Kidney capillary endothelial cell (primary cell): ENCODE data around the gene BHLHE23.

Experiments used
- DNase-seq: peaks from one replicate; pipeline ENCODE4 v3.0.0-alpha.2; 2018; ENCODE audit warnings: low spot score

The BHLHE23 gene

GRCh38 chr20:63009045-63009961 lies 2.5 kb upstream of the BHLHE23 start:
- peak; percentile 63 for DNase-seq

DNA sequence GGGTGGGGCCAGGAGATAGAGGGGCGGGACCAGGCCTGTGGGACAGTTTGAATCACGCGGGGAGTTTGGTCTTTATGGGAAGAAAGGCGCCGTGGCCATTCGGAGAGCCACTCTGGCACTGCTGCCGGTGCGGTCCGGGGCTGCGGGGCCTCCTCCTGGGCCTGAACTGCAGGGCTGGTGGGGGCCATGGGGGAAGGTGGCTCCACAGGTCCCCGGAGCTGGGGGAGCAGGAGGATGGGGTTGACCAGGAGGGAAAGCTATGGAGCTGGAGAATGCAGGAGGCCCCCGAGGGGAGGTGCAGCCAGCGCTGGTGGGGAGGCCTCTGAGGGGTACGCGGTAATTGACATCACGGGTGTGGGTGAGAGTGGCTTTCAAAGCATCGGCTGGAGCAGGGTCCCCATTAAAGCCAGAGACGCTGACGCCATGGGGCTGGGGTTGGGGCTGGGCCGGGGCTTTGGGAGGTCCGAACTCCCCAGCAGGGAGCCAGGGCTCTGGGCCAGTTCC lies 1.8 kb upstream of the BHLHE23 start:
- no peak for DNase-seq

- DNase-seq: no peak
These were observed 1.1 kb upstream of the BHLHE23 start for GRCh38 chr20:63007646-63008488.

GRCh38 chr20:63007360-63007645 lies 539 bp upstream of the BHLHE23 start:
- DNase-seq: no peak

DNA sequence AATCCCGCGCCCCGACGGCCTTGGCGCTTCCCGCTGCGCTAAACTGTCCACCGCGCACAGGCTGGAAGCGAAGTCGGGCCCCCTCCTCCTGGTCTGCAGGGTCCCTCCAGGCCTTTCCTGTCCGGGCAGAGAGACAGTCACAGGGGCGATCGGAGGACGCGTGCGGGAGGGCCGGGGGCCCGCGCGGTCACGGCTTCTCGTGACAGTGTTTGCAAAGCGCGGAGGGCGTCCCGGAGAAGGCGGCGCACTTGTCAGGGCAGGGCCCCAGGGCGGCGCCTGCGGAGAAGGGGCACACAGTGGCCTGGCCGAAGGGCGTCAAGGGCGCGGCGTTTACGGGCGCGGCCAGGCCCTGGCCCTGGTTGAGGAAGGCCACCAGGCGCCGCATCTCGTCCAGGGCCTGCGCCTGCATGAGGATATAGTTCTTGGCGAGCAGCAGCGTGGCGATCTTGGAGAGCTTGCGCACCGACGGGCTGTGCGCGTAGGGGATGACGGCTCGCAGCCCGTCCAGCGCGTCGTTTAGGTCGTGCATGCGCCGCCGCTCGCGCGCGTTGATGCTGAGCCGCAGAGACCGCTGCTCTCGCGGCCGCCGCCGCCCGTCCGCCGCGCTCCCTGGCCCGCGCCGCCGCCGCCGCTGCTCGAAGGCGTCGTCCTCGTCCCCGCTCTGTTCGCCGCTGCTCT lies 763 bp downstream of the BHLHE23 start:
- peak; percentile 11 for DNase-seq

- no peak for DNase-seq
These were observed 1.4 kb downstream of the BHLHE23 start for GRCh38 chr20:63005365-63005861.

DNA sequence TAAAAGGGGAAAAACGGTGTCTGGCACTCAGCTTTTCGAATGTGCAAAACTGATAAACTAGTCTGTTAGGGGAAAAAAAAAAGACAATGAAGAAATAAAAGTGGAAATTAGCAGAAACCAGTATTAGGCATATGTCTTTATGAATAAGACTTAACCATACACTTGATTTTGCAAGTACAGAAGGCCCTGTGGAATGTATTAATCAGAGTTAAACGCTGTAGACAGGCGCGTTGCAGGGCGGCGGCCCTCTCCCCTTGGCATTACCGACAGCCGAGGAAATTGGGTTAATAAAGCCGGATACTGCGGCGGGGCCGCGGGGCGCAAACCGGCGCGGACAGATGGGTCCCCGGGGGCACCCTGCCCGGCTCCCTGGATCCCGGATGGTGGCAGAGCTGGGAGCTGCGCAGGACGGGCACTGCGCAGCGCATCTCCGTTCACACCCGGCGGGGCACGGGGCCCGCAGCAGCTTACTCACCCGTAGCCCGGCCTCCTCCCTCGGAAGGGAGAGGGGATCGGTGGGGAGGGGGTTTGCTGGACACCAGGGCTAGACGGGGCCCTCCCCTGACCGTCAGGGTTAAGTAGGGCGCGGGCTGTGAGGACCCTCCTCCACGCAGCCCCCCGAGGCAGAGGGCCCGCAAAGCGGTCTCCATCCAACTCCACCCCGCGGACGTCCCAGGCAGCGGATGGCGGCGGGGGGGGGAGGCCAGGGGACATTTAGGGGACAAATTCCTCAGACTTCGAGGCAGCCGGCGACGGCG lies 2.0 kb downstream of the BHLHE23 start:
- no peak for DNase-seq

- no peak for DNase-seq
These were observed 3.2 kb downstream of the BHLHE23 start for GRCh38 chr20:63003546-63003945.

- no peak for DNase-seq
These were observed 4.3 kb downstream of the BHLHE23 start for GRCh38 chr20:63002511-63002910.

GRCh38 chr20:63000958-63001357 lies 5.8 kb downstream of the BHLHE23 start:
- no peak for DNase-seq

- DNase-seq: no peak
These were observed 6.7 kb downstream of the BHLHE23 start for GRCh38 chr20:63000036-63000435.

DNA sequence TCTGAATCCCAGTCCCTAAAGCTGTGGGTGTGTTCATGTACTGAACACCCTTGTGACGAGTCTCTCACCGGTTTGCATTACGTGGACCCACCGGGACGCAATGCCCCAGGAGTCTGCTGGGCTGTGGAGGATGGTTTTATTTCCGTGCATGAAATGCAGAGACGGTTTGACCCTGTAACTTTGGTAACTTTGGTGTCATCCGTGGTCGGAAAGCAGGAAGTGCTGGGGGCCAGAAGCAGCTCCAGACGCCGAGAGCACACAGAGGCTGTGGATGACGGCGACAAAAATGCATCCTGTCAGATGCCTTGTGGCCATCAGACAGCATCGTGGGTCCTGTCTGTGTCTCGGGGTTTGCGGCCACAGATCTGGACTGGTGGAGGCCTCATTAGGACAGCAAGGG lies 7.2 kb downstream of the BHLHE23 start:
- DNase-seq: no peak

DNA sequence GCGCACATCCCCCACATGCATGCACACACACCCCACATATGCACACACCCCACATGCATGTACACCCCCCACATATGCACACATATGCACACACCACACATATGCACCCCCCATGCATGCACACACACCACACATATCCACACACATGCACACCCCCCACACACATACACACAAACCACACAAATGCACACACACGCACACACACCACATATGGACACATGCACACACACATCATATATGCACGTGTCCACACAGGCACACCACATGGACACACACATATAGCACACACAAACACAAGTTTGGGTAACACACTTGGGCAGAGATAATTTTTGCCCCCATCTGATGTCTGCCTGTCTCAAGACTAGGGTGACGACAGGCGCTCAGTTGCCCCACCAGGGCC lies 8.3 kb downstream of the BHLHE23 start:
- DNase-seq: no peak

DNA sequence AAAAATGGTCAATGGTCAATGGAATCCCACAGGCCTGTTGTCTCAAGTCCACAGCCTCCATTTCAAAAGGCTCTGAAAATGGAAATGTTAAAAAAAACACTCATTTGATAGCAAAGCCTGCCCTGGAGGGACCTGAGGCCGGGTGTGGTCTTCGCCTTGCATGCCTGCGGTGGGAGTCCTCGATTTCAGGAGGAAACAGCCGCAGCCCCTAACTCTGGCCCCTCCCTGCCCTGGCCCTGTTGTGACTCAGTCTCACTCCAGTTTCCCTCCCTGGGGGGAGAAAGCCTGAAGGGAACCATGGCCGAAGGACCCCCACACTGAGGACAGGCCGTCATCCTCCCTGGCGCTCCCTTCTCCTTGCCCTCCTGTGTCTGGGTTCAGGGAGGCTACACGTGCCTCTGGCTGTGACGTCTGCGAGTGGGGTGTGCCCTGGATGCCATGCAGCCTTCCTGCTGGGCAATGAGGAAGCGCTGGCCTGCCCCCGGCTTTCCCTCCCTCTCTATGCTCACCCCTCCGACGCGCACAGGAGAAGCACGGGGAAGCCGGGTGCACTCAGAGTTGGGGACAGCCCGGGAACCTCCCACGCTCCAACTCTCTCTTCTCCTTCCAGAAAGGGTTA lies 9.2 kb downstream of the BHLHE23 start:
- no peak for DNase-seq

DNA sequence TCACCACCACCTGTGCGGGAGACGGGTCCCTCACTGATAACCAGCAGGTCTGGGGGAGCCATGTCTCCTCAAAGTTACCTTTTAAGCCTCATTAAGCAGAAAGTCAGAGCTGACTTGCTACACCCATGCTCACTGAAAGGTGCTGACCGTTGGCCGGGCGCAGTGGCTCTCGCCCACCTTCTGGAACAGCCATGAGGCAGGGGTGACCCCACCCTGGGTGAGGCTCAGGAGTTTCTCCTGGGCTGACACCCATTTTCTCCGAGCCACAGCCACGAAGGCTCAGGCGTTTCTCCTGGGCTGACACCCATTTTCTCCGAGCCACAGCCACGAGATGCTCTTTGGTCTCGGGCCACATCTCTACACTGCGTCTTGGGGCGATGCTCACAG lies 10.2 kb downstream of the BHLHE23 start:
- DNase-seq: no peak

- no peak for DNase-seq
These were observed 10.7 kb downstream of the BHLHE23 start for GRCh38 chr20:62995898-62996595.

- DNase-seq: no peak
These were observed 11.3 kb downstream of the BHLHE23 start for GRCh38 chr20:62995481-62995880.

DNA sequence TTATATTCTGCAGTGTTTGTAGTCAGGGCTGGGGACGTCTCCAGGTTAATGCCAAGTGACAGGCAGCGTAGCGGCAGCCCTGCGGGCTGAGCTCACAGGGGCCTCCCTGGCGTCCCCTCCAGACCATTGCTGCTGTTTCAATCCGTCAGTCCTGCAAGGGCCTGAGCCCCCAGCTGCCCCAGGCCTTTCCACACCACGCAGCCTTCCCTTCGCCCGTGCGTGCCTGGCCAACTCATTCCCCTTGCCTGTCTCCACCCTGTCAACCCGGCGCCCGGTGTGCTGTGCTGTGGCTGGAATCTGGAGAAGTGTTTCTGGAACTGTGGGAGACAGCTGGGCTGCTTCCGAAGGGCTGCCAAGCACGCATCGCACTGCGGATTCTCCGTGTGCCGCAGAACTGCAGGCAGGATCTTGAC lies 11.9 kb downstream of the BHLHE23 start:
- no peak for DNase-seq

GRCh38 chr20:62993856-62994494 lies 12.8 kb downstream of the BHLHE23 start:
- no peak for DNase-seq

GRCh38 chr20:62991863-62992262 lies 14.9 kb downstream of the BHLHE23 start:
- no peak for DNase-seq
